K562 (cell line): ENCODE measurements around the gene ATG7. TPM values are rescaled to one million over a fixed set of nuclear protein-coding genes. Genes with fewer than 3 reads are reported as not detected.
"Not testable (repeated sequence)": the region's sequence is repeated elsewhere in the genome, so short reads cannot be mapped to it uniquely, and the experiment has no call there.

Experiments used
- ATAC-seq: fragments of 200-7000 bp; cut with Tn5 transposase; 3 replicates; pipeline ENCODE4 v1.9.1; 2020; ENCODE audit warnings: moderate library complexity
- BruUV-seq: library from RNA; stranded (reverse); fragments of 400-500 nt; replicated peaks from 2 replicates; lab custom pipeline; 2021; lab: Mats Ljungman, UMichigan
- CTCF ChIA-PET: fragments of 300-600 bp; formaldehyde crosslinking; extraction: SDS; loops from one replicate; lab custom pipeline; 2021; ENCODE audit warnings: low intra/inter-chr PET ratio; lab: Yijun Ruan, JAX
- POLR2A ChIA-PET: fragments of 300-600, 350-650 bp; sonication (Branson Sonifier 250); formaldehyde crosslinking; extraction: SDS; loops from one replicate; lab custom pipeline; 2021; ENCODE audit warnings: antibody characterized with exemption, inconsistent platforms; lab: Yijun Ruan, JAX
- DNase-seq, 4 experiments: peaks; one replicate each; pipeline versions ENCODE4 v3.0.0 to v3.0.0-alpha.2; 2011 to 2018; ENCODE audit warnings: low spot score in 3 of 4, mixed read lengths in 3 of 4; ENCODE audit errors: extremely low read depth in 1 of 4
- FAIRE-seq: peaks from 2 replicates; lab custom pipeline; 2011; peaks lifted over from hg19 to GRCh38; lab: Jason Lieb, UNC
- H2AFZ ChIP-seq: 2 replicates; pipeline ENCODE4 v1.6.0; 2011; ENCODE audit warnings: low read depth, low read length, control low read depth, inconsistent platforms
- H3K27ac ChIP-seq: fragments of 200-600 bp; 3 replicates; pipeline ENCODE4 v1.8.0; 2011; ENCODE audit warnings: low read depth, mild to moderate bottlenecking, control low read depth, inconsistent platforms, low read length, moderate library complexity, mixed read lengths; ENCODE audit errors: extremely low read depth
- H3K27me3 ChIP-seq, 2 experiments: fragments of 300-600 bp in 1 of 2; 2 replicates in 1 of 2; 3 replicates in 1 of 2; pipeline versions ENCODE4 v1.6.0 to v1.8.0; 2011; ENCODE audit warnings: inconsistent platforms in 2 of 2, low read length in 2 of 2, mild to moderate bottlenecking in 1 of 2, mixed read lengths in 1 of 2, moderate library complexity in 1 of 2; ENCODE audit not compliant: control insufficient read depth in 2 of 2, insufficient read depth in 2 of 2
- H3K36me3 ChIP-seq: fragments of 300-600 bp; 3 replicates; pipeline ENCODE4 v1.8.0; 2011; ENCODE audit warnings: mild to moderate bottlenecking, low read length, inconsistent platforms; ENCODE audit not compliant: control insufficient read depth, insufficient read depth
- H3K4me1 ChIP-seq, 2 experiments: fragments of 200-600 bp in 1 of 2; replicated peaks in 1 of 2; 2 replicates in 1 of 2; 3 replicates in 1 of 2; pipeline versions ENCODE4 v1.5.1 to v1.8.0; 2011; ENCODE audit warnings: inconsistent platforms in 2 of 2, low read length in 2 of 2, mild to moderate bottlenecking in 1 of 2, mixed read lengths in 1 of 2, moderate library complexity in 1 of 2; ENCODE audit not compliant: control insufficient read depth in 2 of 2, insufficient read depth in 2 of 2
- H3K4me2 ChIP-seq: 2 replicates; pipeline ENCODE4 v1.6.1; 2011; ENCODE audit warnings: low read length, control low read depth, inconsistent platforms, mixed read lengths; ENCODE audit not compliant: insufficient read depth
- H3K4me3 ChIP-seq: fragments of 200-600 bp; sonication (generic), shearing (Covaris generic); 2 replicates; pipeline ENCODE4 v1.5.1; 2016; ENCODE audit warnings: control low read depth, inconsistent platforms
- H3K79me2 ChIP-seq: fragments of 200-600 bp; 3 replicates; pipeline ENCODE4 v1.8.0; 2011; ENCODE audit warnings: low read length, inconsistent platforms; ENCODE audit not compliant: control insufficient read depth, insufficient read depth
- H3K9ac ChIP-seq, 2 experiments: 2 replicates each; pipeline versions ENCODE4 v1.6.0 to v1.6.1; 2011; ENCODE audit warnings: low read depth in 2 of 2, low read length in 2 of 2, control low read depth in 1 of 2, inconsistent platforms in 1 of 2, mild to moderate bottlenecking in 1 of 2, mixed read lengths in 1 of 2; ENCODE audit not compliant: insufficient read depth in 1 of 2
- H3K9me1 ChIP-seq: one replicate; pipeline ENCODE4 v1.6.0; 2011; ENCODE audit warnings: inconsistent platforms, mild to moderate bottlenecking, low read length, moderate library complexity; ENCODE audit not compliant: control insufficient read depth, insufficient read depth
- H3K9me3 ChIP-seq: replicated peaks from 2 replicates; pipeline ENCODE4 v1.5.1; 2011; ENCODE audit warnings: low read depth, low read length, inconsistent platforms; ENCODE audit not compliant: control insufficient read depth, insufficient read depth
- H4K20me1 ChIP-seq: replicated peaks from 2 replicates; pipeline ENCODE4 v1.6.1; 2011; ENCODE audit warnings: low read length, inconsistent platforms, mixed read lengths; ENCODE audit not compliant: control insufficient read depth, insufficient read depth
- CBX3 ChIP-seq, 2 experiments: IDR thresholded peaks; 1 replicate in 1 of 2; 2 replicates in 1 of 2; pipeline ENCODE4 v1.6.1; 2012; ENCODE audit warnings: inconsistent platforms in 2 of 2, low read length in 2 of 2, borderline replicate concordance in 1 of 2, control low read depth in 1 of 2
- TRIM28 ChIP-seq: fragments of 450-650 bp; IDR thresholded peaks from 2 replicates; pipeline ENCODE4 v1.6.1; 2017
- ZNF280A ChIP-seq: fragments of 450-650 bp; IDR thresholded peaks from 2 replicates; pipeline ENCODE4 v1.6.1; 2018; ENCODE audit warnings: mild to moderate bottlenecking, low read depth; ENCODE audit not compliant: partially characterized antibody
- ZNF316 ChIP-seq: fragments of 450-650 bp; IDR thresholded peaks from 2 replicates; pipeline ENCODE4 v1.6.1; 2016
- ZNF431 ChIP-seq: sonication (generic); formaldehyde crosslinking; IDR thresholded peaks from 2 replicates; pipeline ENCODE4 v1.8.0; 2022; ENCODE audit warnings: mild to moderate bottlenecking, missing genetic modification reagents
- ZNF707 ChIP-seq: fragments of 250-450 bp; sonication (Bioruptor Pico); conservative IDR thresholded peaks from 2 replicates; pipeline ENCODE4 v1.8.0; 2022; ENCODE audit warnings: inconsistent platforms, mild to moderate bottlenecking, moderate library complexity
- ZNF766 ChIP-seq: fragments of 200-800 bp; sonication (Bioruptor generic); conservative IDR thresholded peaks from 2 replicates; pipeline ENCODE4 v1.6.1; 2016; ENCODE audit warnings: missing genetic modification characterization, missing compliant biosample characterization
- WGBS: fragments of 100-300 bp; shearing (Covaris generic); methylation state at CpG from one replicate; pipeline ENCODE4 v1.1.6; 2016; ENCODE audit warnings: low coverage, mixed read lengths; ENCODE audit not compliant: insufficient coverage; ENCODE audit errors: missing lambda C conversion rate; 5-methylcytosine and 5-hydroxymethylcytosine counted together
- in situ Hi-C: fragments of 300-500 bp; cut with MboI; formaldehyde crosslinking; loops from 4 replicates; pipeline ENCODE4 v1.15.0; 2018; ENCODE audit warnings: inconsistent platforms, mixed read lengths
- intact Hi-C: fragments of 100-400 bp; cut with micrococcal nuclease; formaldehyde crosslinking; loops from 2 replicates; pipeline ENCODE4 v1.14.2; 2022
- polyA plus RNA-seq, 8 experiments: library from polyadenylated mRNA; depleted of rRNA in 4 of 8; stranded (reverse) in 5 of 8; unstranded in 3 of 8; fragments of >200 nt; fragmentation: Nextera tagmentation in 2 of 8; fragmentation: Illumina TruSeq in 1 of 8; extraction: Ambion mirVana in 2 of 8; extraction: Trizol in 1 of 8; gene quantifications; 2 replicates each; pipeline versions ENCODE4 v1.2.1 to v1.2.3, GENCODE V29; 2011 to 2014; ENCODE audit warnings: inconsistent platforms in 1 of 8, missing spikeins in 1 of 8
- total RNA-seq, 7 experiments: library from RNA; depleted of rRNA in 6 of 7; stranded (reverse); fragments of >200 nt in 6 of 7; fragmentation: Illumina TruSeq in 2 of 7; extraction: Trizol in 2 of 7; gene quantifications; 2 replicates each; pipeline versions ENCODE4 v1.2.1 to v1.2.3, GENCODE V29; 2011 to 2021; ENCODE audit warnings: low replicate concordance in 1 of 7

The ATG7 gene
- total and polyA plus RNA-seq, 9 of the 15 experiments (the other 6 are each of a cell fraction or from before 2014, with no cell fraction given), result 18.3 to 45.3 (median 33.6) TPM

- H3K9ac ChIP-seq, FAIRE-seq, POLR2A ChIA-PET, H3K9me1 ChIP-seq, H3K36me3 ChIP-seq, H3K4me1 ChIP-seq, ATAC-seq, H3K27ac ChIP-seq, intact Hi-C loops, H4K20me1 ChIP-seq, H3K79me2 ChIP-seq, CTCF ChIA-PET, H2AFZ ChIP-seq, H3K4me2 ChIP-seq, BruUV-seq, H3K9me3 ChIP-seq, H3K27me3 ChIP-seq, in situ Hi-C loops, H3K4me3 ChIP-seq, DNase-seq: not testable (repeated sequence)
- TF ChIP-seq ZNF431 (CRISPR knock-in tag) (peak; percentile 99), ZNF766 (CRISPR knock-in tag) (peak; percentile 54; the same call in 1 of the 2 replicates), ZNF707 (CRISPR knock-in tag) (peak; percentile 98), ZNF280A (peak; percentile 26), CBX3 (IDR thresholded peaks at IDR 0.05; ENCODE audit: borderline replicate concordance in 1 of 2, low read length in 2 of 2) (peak in 1 of 2 experiments; percentile 45; a peak in 2 of 3 replicates), TRIM28 (0 out of 2 replicates have a peak, but pooled peaks have one; percentile 46), ZNF316 (0 out of 2 replicates have a peak, but pooled peaks have one; percentile 12)
- 81% methylated on average over 4 of the region's 4 CpGs for WGBS
Observed at GRCh38 chr3:11408324-11408859, 136.2 kb downstream of the ATG7 start.
